NB4 (cell line): Measurements from ENCODE around the gene STIM1.
"Not testable (repeated sequence)": the region's sequence is repeated elsewhere in the genome, so short reads cannot be mapped to it uniquely, and the experiment has no call there.

Experiments
- POLR2A ChIP-seq: IDR thresholded peaks from 2 replicates; pipeline ENCODE4 v1.6.1; 2011; ENCODE audit warnings: mild to moderate bottlenecking; ENCODE audit not compliant: insufficient read length; ENCODE audit errors: extremely low read depth
- TF ChIP-seq, protein P1 (sequence below): IDR thresholded peaks from one replicate; pipeline ENCODE4 v1.5.1; 2012; ENCODE audit warnings: low read depth, low read length

DNA sequence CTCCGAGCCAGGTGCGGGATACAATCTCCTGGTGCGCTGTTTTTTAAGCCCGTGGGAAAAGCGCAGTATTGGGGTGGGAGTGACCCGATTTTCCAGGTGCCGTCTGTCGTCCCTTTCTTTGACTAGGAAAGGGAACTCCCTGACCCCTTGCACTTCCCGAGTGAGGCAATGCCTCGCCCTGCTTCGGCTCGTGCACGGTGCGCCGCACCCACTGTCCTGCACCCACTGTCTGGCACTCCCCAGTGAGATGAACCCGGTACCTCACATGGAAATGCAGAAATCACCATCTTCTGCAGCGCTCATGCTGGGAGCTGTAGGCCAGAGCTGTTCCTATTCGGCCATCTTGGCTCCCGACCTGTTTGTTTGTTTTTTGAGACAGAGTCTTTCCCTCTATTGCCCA, 44.8 kb downstream of the STIM1 start:
- TF ChIP-seq, protein P1, sequence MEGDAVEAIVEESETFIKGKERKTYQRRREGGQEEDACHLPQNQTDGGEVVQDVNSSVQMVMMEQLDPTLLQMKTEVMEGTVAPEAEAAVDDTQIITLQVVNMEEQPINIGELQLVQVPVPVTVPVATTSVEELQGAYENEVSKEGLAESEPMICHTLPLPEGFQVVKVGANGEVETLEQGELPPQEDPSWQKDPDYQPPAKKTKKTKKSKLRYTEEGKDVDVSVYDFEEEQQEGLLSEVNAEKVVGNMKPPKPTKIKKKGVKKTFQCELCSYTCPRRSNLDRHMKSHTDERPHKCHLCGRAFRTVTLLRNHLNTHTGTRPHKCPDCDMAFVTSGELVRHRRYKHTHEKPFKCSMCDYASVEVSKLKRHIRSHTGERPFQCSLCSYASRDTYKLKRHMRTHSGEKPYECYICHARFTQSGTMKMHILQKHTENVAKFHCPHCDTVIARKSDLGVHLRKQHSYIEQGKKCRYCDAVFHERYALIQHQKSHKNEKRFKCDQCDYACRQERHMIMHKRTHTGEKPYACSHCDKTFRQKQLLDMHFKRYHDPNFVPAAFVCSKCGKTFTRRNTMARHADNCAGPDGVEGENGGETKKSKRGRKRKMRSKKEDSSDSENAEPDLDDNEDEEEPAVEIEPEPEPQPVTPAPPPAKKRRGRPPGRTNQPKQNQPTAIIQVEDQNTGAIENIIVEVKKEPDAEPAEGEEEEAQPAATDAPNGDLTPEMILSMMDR: not testable (repeated sequence)
- not testable (repeated sequence) for TF ChIP-seq POLR2A
